Measurements from ENCODE around the gene ABLIM2. TPM values are rescaled to one million over a fixed set of nuclear protein-coding genes. Genes with fewer than 3 reads are reported as not detected.

The ABLIM2 gene
- polyA plus RNA-seq, 2 donors = 12.4 to 14.4 TPM

- H3K9me3 ChIP-seq (ENCODE audit: control insufficient read depth in 2 of 2, insufficient read depth in 1 of 2, low read depth in 1 of 2, low read length in 1 of 2) = peaks cover 0 to 4% of the 10 kb centered on the region in 2 donors
- no peak overlapping the region for H3K4me3 ChIP-seq (ENCODE audit: low read depth in 1 of 2, low read length in 2 of 2)
- no peaks in the 10 kb centered on the region for H3K36me3 ChIP-seq (ENCODE audit: control insufficient read depth in 2 of 2, insufficient read depth in 2 of 2, low read length in 1 of 2)
- H3K27me3 ChIP-seq (ENCODE audit: control insufficient read depth in 1 of 2, insufficient read depth in 2 of 2, low read length in 2 of 2) = no peaks in the 10 kb centered on the region
- H3K27ac ChIP-seq (ENCODE audit: low read depth in 2 of 2, low read length in 1 of 2) = no peak overlapping the region
- WGBS, 2 donors = 64 to 73% methylated on average over 10 of the region's 10 CpGs
- peaks cover 2 to 12% of the 10 kb centered on the region in 2 donors for H3K4me1 ChIP-seq (ENCODE audit: control insufficient read depth in 2 of 2, insufficient read depth in 2 of 2, low read length in 1 of 2)
Observed at GRCh38 chr4:8112672-8113071, 45.9 kb downstream of the ABLIM2 start.

GRCh38 chr4:8112036-8112576 lies 46.5 kb downstream of the ABLIM2 start:
- Histone ChIP-seq H3K27ac (ENCODE audit: low read depth in 2 of 2, low read length in 1 of 2) (no peak overlapping the region), H3K9me3 (ENCODE audit: control insufficient read depth in 2 of 2, insufficient read depth in 1 of 2, low read depth in 1 of 2, low read length in 1 of 2) (peaks cover 0 to 4% of the 10 kb centered on the region in 2 donors), H3K4me3 (ENCODE audit: low read depth in 1 of 2, low read length in 2 of 2) (no peak overlapping the region), H3K27me3 (ENCODE audit: control insufficient read depth in 1 of 2, insufficient read depth in 2 of 2, low read length in 2 of 2) (no peaks in the 10 kb centered on the region), H3K36me3 (ENCODE audit: control insufficient read depth in 2 of 2, insufficient read depth in 2 of 2, low read length in 1 of 2) (no peaks in the 10 kb centered on the region), H3K4me1 (ENCODE audit: control insufficient read depth in 2 of 2, insufficient read depth in 2 of 2, low read length in 1 of 2) (peaks cover 2 to 10% of the 10 kb centered on the region in 2 donors)
- WGBS, 2 donors = 66 to 72% methylated on average over 9 of the region's 9 CpGs

DNA sequence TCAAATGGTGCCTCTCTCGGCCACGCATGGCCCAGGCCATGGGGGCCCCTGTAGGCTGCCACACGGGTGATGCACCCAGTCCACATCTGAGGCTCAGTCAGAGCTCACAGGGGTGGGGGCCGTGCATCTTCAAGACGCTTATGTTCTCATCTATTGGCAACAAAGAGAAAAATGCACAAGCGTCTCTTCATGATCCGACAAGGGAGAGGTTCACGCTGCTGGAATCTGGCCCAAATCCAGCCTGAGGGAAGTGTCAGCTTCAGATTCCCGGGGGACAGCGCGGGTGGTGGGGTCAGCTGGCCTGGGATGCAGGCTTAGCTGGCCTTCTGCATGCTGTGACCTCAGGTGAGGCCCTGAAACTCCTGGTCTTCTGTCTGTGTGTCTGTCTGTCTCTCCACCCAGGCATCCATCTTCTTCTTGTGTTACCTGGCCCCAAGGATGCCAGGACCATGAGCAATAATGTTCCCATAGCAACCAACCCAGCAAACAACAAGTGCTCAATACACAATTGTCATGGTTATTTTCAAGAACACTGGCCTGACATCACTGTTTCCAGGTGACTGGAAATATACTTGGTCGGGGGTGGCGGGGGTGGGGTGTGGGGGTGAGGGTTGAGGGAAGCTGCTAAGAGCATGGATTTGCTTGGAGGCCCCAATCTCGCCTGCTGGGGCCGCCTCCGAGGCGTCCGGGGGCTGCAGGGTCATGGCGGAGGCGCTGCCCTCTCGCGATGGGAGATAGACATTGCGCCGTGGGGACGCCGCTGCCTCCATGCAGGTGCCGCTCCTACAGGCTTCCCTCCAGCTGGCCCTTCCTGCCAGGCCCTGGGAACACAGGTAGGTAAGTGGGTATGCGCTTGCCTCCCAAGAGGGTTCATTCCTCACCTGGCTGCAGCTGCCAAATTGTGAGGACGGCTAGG lies 48.3 kb downstream of the ABLIM2 start:
- Histone ChIP-seq H3K36me3 (ENCODE audit: control insufficient read depth in 2 of 2, insufficient read depth in 2 of 2, low read length in 1 of 2) (no peaks in the 10 kb centered on the region), H3K27me3 (ENCODE audit: control insufficient read depth in 1 of 2, insufficient read depth in 2 of 2, low read length in 2 of 2) (no peaks in the 10 kb centered on the region), H3K4me3 (ENCODE audit: low read depth in 1 of 2, low read length in 2 of 2) (no peak overlapping the region), H3K4me1 (ENCODE audit: control insufficient read depth in 2 of 2, insufficient read depth in 2 of 2, low read length in 1 of 2) (peaks cover 2 to 10% of the 10 kb centered on the region in 2 donors), H3K9me3 (ENCODE audit: control insufficient read depth in 2 of 2, insufficient read depth in 1 of 2, low read depth in 1 of 2, low read length in 1 of 2) (peaks cover 0 to 4% of the 10 kb centered on the region in 2 donors), H3K27ac (ENCODE audit: low read depth in 2 of 2, low read length in 1 of 2) (no peak overlapping the region)
- 49 to 58% methylated on average over 29 of the region's 29 CpGs for WGBS, 2 donors

GRCh38 chr4:8109406-8110065 lies 49.1 kb downstream of the ABLIM2 start:
- Histone ChIP-seq H3K4me1 (ENCODE audit: control insufficient read depth in 2 of 2, insufficient read depth in 2 of 2, low read length in 1 of 2) (peaks cover 2 to 6% of the 10 kb centered on the region in 2 donors), H3K4me3 (ENCODE audit: low read depth in 1 of 2, low read length in 2 of 2) (no peak overlapping the region), H3K27ac (ENCODE audit: low read depth in 2 of 2, low read length in 1 of 2) (no peak overlapping the region), H3K27me3 (ENCODE audit: control insufficient read depth in 1 of 2, insufficient read depth in 2 of 2, low read length in 2 of 2) (no peaks in the 10 kb centered on the region), H3K36me3 (ENCODE audit: control insufficient read depth in 2 of 2, insufficient read depth in 2 of 2, low read length in 1 of 2) (peaks cover 0 to 3% of the 10 kb centered on the region in 2 donors), H3K9me3 (ENCODE audit: control insufficient read depth in 2 of 2, insufficient read depth in 1 of 2, low read depth in 1 of 2, low read length in 1 of 2) (peaks cover 0 to 4% of the 10 kb centered on the region in 2 donors)
- WGBS, 2 donors = 91 to 92% methylated on average over 20 of the region's 20 CpGs

DNA sequence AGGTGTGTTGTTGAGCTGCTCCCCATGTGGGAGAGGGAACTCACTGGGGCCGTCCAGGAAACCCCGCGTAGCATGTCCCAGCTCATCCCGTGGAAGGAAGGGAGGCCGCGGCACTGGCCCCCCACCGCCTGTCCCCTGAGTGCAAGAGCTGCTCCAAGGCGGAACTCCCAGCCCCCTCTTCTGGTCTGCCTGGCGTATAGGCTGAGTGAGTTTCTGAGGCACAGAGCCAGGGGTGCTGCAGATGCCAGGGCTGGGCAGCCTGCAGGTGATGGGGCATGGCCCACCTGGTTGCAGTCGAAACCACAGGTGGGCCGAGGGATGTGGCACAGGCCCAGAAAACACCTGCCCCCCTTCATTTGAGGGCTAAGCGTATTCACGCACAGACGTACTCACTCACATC lies 49.6 kb downstream of the ABLIM2 start:
- 76 to 84% methylated on average over 14 of the region's 14 CpGs for WGBS, 2 donors

DNA sequence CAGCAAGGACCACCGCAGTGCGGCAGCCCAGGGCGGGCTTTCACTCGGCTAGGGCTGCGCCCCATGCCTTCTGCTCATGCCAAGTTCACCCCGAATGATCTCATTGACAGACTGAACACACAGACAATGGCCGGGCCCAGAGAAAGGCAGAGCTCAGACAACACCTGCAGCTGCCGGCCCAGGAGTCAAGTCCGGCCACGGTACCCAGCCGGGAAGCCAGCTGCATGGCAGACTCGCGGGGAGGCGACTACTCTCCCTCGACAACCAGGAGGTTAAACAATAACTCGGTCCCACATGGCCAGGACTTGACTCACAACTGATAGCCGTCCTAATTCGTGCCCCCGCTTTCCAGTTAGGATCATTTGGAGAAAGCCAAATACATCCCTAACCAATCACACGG lies 50.4 kb downstream of the ABLIM2 start:
- 72 to 85% methylated on average over 20 of the region's 20 CpGs for WGBS, 2 donors
- peaks cover 0 to 4% of the 10 kb centered on the region in 2 donors for H3K9me3 ChIP-seq (ENCODE audit: control insufficient read depth in 2 of 2, insufficient read depth in 1 of 2, low read depth in 1 of 2, low read length in 1 of 2)

More for the DNA sequence above, 49.6 kb downstream of the ABLIM2 start:
- no peaks in the 10 kb centered on the region for H3K27me3 ChIP-seq (ENCODE audit: control insufficient read depth in 1 of 2, insufficient read depth in 2 of 2, low read length in 2 of 2)
- H3K36me3 ChIP-seq (ENCODE audit: control insufficient read depth in 2 of 2, insufficient read depth in 2 of 2, low read length in 1 of 2) = peaks cover 0 to 4% of the 10 kb centered on the region in 2 donors
- H3K9me3 ChIP-seq (ENCODE audit: control insufficient read depth in 2 of 2, insufficient read depth in 1 of 2, low read depth in 1 of 2, low read length in 1 of 2) = peaks cover 0 to 4% of the 10 kb centered on the region in 2 donors
- no peak overlapping the region for H3K4me3 ChIP-seq (ENCODE audit: low read depth in 1 of 2, low read length in 2 of 2)
- H3K4me1 ChIP-seq (ENCODE audit: control insufficient read depth in 2 of 2, insufficient read depth in 2 of 2, low read length in 1 of 2) = peaks cover 0 to 2% of the 10 kb centered on the region in 2 donors
- no peak overlapping the region for H3K27ac ChIP-seq (ENCODE audit: low read depth in 2 of 2, low read length in 1 of 2)

GRCh38 chr4:8107146-8107657 lies 51.4 kb downstream of the ABLIM2 start:
- Histone ChIP-seq H3K27ac (ENCODE audit: low read depth in 2 of 2, low read length in 1 of 2) (no peak overlapping the region), H3K4me3 (ENCODE audit: low read depth in 1 of 2, low read length in 2 of 2) (no peak overlapping the region), H3K27me3 (ENCODE audit: control insufficient read depth in 1 of 2, insufficient read depth in 2 of 2, low read length in 2 of 2) (no peaks in the 10 kb centered on the region), H3K36me3 (ENCODE audit: control insufficient read depth in 2 of 2, insufficient read depth in 2 of 2, low read length in 1 of 2) (peaks cover 0 to 4% of the 10 kb centered on the region in 2 donors), H3K9me3 (ENCODE audit: control insufficient read depth in 2 of 2, insufficient read depth in 1 of 2, low read depth in 1 of 2, low read length in 1 of 2) (peaks cover 0 to 4% of the 10 kb centered on the region in 2 donors), H3K4me1 (ENCODE audit: control insufficient read depth in 2 of 2, insufficient read depth in 2 of 2, low read length in 1 of 2) (no peaks in the 10 kb centered on the region)
- 80 to 83% methylated on average over 11 of the region's 11 CpGs for WGBS, 2 donors

More for the DNA sequence above, 50.4 kb downstream of the ABLIM2 start:
- Histone ChIP-seq H3K27me3 (ENCODE audit: control insufficient read depth in 1 of 2, insufficient read depth in 2 of 2, low read length in 2 of 2) (no peaks in the 10 kb centered on the region), H3K4me3 (ENCODE audit: low read depth in 1 of 2, low read length in 2 of 2) (no peak overlapping the region), H3K36me3 (ENCODE audit: control insufficient read depth in 2 of 2, insufficient read depth in 2 of 2, low read length in 1 of 2) (peaks cover 0 to 4% of the 10 kb centered on the region in 2 donors), H3K27ac (ENCODE audit: low read depth in 2 of 2, low read length in 1 of 2) (no peak overlapping the region), H3K4me1 (ENCODE audit: control insufficient read depth in 2 of 2, insufficient read depth in 2 of 2, low read length in 1 of 2) (no peaks in the 10 kb centered on the region)

DNA sequence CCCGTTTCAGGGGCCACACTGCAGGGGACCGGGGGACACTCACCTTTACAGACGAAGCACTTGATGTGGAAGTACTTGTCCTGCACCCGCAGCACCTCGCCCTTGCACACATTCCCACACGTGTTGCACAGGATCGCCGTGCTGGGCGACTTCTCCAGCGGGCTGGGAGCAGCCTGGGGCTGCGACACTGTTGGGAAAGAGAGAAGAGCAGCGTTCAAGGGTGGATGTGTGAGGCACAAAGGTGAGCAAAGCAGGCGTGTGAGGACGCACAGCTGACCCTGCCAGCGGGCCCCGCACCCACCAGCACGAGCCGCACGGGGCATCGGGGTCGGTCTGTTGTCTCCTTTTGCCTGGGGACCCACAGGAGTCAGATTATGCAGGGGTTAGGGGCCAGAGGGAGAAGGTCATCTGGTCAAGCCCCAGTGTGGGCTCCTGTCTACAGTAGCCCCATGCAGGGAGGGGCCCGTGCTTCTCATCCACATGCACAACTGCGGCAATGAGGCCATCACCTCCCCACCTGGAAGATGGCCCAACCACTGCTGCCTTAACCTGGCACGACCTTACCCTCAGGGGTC lies 52.1 kb downstream of the ABLIM2 start:
- Histone ChIP-seq H3K9me3 (ENCODE audit: control insufficient read depth in 2 of 2, insufficient read depth in 1 of 2, low read depth in 1 of 2, low read length in 1 of 2) (peaks cover 0 to 4% of the 10 kb centered on the region in 2 donors), H3K27ac (ENCODE audit: low read depth in 2 of 2, low read length in 1 of 2) (no peak overlapping the region), H3K27me3 (ENCODE audit: control insufficient read depth in 1 of 2, insufficient read depth in 2 of 2, low read length in 2 of 2) (no peaks in the 10 kb centered on the region), H3K36me3 (ENCODE audit: control insufficient read depth in 2 of 2, insufficient read depth in 2 of 2, low read length in 1 of 2) (peaks cover 0 to 4% of the 10 kb centered on the region in 2 donors), H3K4me3 (ENCODE audit: low read depth in 1 of 2, low read length in 2 of 2) (no peak overlapping the region), H3K4me1 (ENCODE audit: control insufficient read depth in 2 of 2, insufficient read depth in 2 of 2, low read length in 1 of 2) (no peaks in the 10 kb centered on the region)
- 90 to 91% methylated on average over 24 of the region's 24 CpGs for WGBS, 2 donors

Measured in esophagus (tissue), 2 donors.